Measurements from ENCODE around the gene GRK5.

GRCh38 chr10:119283387-119283786 is 76.0 kb downstream of the GRK5 start:
- TF ChIP-seq CTCF (IDR thresholded peaks at IDR 0.05 in 4 of 5, conservative IDR thresholded peaks at IDR 0.05 in 1 of 5) = no peak
- TF ChIP-seq POLR2A (IDR thresholded peaks at IDR 0.05) = no peak
